GM19025 (cell line): ENCODE data around the gene TENM3.

Source experiments
- ATAC-seq: cut with Tn5 transposase; IDR thresholded peaks from one replicate; pipeline ENCODE4 v1.9.1; 2021; ENCODE audit warnings: mild to moderate bottlenecking, low read depth, moderate library complexity; ENCODE audit not compliant: unreplicated experiment

TENM3 gene

GRCh38 chr4:182847576-182848450 lies 604.6 kb downstream of the TENM3 start:
- ATAC-seq, result no peak

- ATAC-seq, result no peak
Observed at GRCh38 chr4:182848685-182849084, 605.5 kb downstream of the TENM3 start.
